Calu3 (cell line): Measurements from ENCODE around the gene GADD45G. TPM values are rescaled to one million over a fixed set of nuclear protein-coding genes. Genes with fewer than 3 reads are reported as not detected.

Source experiments
- BruUV-seq: library from RNA; stranded (reverse); fragments of 400-500 nt; replicated peaks from 2 replicates; lab custom pipeline; 2021; lab: Mats Ljungman, UMichigan
- CTCF ChIA-PET: fragments of 300-600 bp; sonication (Branson Sonifier 250); formaldehyde crosslinking; loops from one replicate; lab custom pipeline; 2022; ENCODE audit warnings: antibody characterized with exemption; lab: Charles Lee
- DNase-seq: peaks from one replicate; pipeline ENCODE4 v3.0.0; 2022
- H3K27ac Mint-ChIP-seq: one replicate; pipeline ENCODE4 v1.8.0; 2022; ENCODE audit warnings: mixed read lengths; ENCODE audit not compliant: unreplicated experiment
- H3K27me3 Mint-ChIP-seq: one replicate; pipeline ENCODE4 v1.8.0; 2022; ENCODE audit warnings: mixed read lengths; ENCODE audit not compliant: unreplicated experiment
- H3K36me3 Mint-ChIP-seq: one replicate; pipeline ENCODE4 v1.8.0; 2022; ENCODE audit warnings: mild to moderate bottlenecking, moderate library complexity, mixed read lengths; ENCODE audit not compliant: insufficient read depth, unreplicated experiment
- H3K4me1 Mint-ChIP-seq: one replicate; pipeline ENCODE4 v1.8.0; 2022; ENCODE audit warnings: mild to moderate bottlenecking, low read depth, mixed read lengths; ENCODE audit not compliant: unreplicated experiment
- H3K4me3 Mint-ChIP-seq: one replicate; pipeline ENCODE4 v1.8.0; 2022; ENCODE audit warnings: mild to moderate bottlenecking, low read depth, moderate library complexity, mixed read lengths; ENCODE audit not compliant: unreplicated experiment
- H3K9me3 Mint-ChIP-seq: one replicate; pipeline ENCODE4 v1.8.0; 2022; ENCODE audit warnings: low read depth, mixed read lengths; ENCODE audit not compliant: unreplicated experiment
- intact Hi-C: fragments of 100-400 bp; cut with micrococcal nuclease; formaldehyde crosslinking; loops from one replicate; pipeline ENCODE4 v1.10.0; 2022; ENCODE audit not compliant: unreplicated experiment
- total RNA-seq: library from RNA; stranded (reverse); gene quantifications from 2 replicates; pipeline ENCODE4 v1.2.3, GENCODE V29; 2022
- TF ChIP-seq, protein P1 (sequence below): fragments of 200-600 bp; IDR thresholded peaks from one replicate; pipeline ENCODE4 v1.8.0; 2022; ENCODE audit warnings: antibody characterized with exemption; ENCODE audit not compliant: unreplicated experiment

GADD45G gene
- total RNA-seq, 1 experiment from 2014 or later, result 1.7 TPM

DNA sequence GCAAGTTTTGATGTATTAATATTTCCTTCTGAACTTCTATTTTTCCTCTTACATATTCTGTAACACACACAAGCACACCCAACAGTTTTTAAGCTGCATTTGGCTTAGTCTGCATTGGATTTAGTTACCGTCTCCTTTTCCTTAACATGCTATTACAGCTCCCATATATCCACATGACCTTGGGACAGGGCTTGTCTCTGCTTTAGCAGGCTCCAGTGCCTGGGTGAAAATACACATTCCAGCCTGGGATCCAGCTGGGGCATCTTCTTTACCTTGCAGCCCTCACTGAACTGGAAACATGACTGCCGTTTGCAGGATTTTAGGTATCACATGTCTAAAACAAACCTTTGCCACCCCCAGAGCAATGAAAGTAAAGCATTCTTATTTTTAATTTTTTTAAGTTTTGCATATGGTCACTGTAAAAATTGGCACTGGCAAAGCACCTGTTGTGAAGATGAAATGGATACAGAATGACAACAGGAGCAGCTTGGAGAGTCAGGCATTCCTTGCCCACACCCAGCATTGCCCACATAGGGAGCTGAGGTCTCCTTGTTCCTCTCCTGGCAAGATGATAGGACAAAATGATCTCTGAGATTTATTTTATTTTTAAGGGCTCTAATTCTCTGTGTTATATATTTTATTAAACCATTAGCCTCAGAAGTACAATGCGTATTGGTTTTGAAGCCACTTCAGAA is 4.0 kb downstream of the GADD45G start:
- H3K27ac Mint-ChIP-seq, result no peak overlapping the region
- intact Hi-C loops, result loop anchor here (10.0 kb wide), 3 partner anchors 126 to 1146 kb away; no protein-coding TSS in a partner anchor
- CTCF ChIA-PET, result no interaction called here
- H3K4me3 Mint-ChIP-seq, result no peak overlapping the region
- H3K4me1 Mint-ChIP-seq, result peaks cover 13% of the 10 kb centered on the region
- peaks cover 25% of the 10 kb centered on the region for H3K36me3 Mint-ChIP-seq
- DNase-seq, result no peak
- H3K9me3 Mint-ChIP-seq, result no peaks in the 10 kb centered on the region
- TF ChIP-seq, protein P1, sequence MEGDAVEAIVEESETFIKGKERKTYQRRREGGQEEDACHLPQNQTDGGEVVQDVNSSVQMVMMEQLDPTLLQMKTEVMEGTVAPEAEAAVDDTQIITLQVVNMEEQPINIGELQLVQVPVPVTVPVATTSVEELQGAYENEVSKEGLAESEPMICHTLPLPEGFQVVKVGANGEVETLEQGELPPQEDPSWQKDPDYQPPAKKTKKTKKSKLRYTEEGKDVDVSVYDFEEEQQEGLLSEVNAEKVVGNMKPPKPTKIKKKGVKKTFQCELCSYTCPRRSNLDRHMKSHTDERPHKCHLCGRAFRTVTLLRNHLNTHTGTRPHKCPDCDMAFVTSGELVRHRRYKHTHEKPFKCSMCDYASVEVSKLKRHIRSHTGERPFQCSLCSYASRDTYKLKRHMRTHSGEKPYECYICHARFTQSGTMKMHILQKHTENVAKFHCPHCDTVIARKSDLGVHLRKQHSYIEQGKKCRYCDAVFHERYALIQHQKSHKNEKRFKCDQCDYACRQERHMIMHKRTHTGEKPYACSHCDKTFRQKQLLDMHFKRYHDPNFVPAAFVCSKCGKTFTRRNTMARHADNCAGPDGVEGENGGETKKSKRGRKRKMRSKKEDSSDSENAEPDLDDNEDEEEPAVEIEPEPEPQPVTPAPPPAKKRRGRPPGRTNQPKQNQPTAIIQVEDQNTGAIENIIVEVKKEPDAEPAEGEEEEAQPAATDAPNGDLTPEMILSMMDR, result no peak
- no TSS peak for BruUV-seq
- H3K27me3 Mint-ChIP-seq, result peaks cover 42% of the 10 kb centered on the region

DNA sequence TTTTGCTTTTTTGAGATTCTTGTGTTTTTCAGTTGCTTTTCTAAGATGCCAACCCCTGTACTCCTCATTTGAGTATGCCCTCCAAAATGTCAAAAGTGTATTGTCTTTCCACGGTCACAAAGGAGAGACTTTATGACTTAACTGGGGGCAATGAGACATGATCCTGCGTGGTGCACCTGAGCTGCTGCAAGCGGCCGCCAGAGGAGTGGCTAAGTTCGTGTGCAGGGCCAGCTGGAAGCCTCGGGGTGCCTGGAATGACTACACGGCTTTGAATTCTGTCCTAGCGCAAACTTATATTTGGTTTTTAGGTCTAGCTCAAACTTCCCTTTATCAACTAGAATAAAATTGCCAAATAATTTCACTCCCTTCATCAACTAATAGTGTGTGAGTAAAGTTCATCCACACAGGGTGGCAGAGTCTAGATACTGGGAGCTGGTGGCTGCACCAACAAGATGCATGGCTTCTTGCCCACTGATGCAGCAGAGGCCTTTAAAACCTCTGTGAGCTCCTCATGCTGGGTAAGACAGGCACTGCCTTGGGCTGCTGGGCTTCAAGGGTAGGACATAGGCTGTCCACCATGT is 4.7 kb downstream of the GADD45G start:
- H3K27ac Mint-ChIP-seq, result no peak overlapping the region
- peaks cover 22% of the 10 kb centered on the region for H3K36me3 Mint-ChIP-seq
- H3K4me3 Mint-ChIP-seq, result no peak overlapping the region
- intact Hi-C loops, result loop anchor here (10.0 kb wide), 3 partner anchors 125 to 1145 kb away; no protein-coding TSS in a partner anchor
- DNase-seq, result no peak
- peaks cover 48% of the 10 kb centered on the region for H3K27me3 Mint-ChIP-seq
- TF ChIP-seq, protein P1, result no peak
- CTCF ChIA-PET, result no interaction called here
- H3K9me3 Mint-ChIP-seq, result no peaks in the 10 kb centered on the region
- peaks cover 13% of the 10 kb centered on the region for H3K4me1 Mint-ChIP-seq
- BruUV-seq, result no TSS peak

DNA sequence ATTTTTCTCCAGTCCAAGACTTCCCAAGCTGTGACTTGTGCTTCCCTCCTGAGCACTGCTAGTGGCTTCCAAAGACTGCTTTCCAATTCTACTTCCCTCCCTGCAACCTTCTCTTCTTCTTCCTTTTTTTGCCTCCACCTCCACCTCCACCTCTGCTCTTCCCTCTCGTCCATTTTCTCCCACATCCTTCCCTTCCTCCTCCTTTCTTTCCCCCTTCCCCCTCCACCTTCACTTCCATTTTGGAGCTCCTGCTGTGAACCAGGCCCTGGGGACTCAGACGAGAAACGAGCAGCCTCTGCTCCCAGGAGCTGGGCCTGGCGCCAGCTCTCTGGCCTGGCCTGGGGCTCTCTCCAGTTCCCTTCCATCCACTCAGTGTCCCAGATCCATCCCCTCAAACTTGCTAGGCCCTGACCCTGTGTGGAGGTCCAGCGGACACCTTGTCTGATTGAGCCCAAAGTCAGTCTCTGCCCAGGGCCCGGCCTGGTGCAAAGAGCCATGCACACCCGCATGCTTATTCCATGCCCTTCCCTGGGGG is 5.6 kb downstream of the GADD45G start:
- peaks cover 13% of the 10 kb centered on the region for H3K4me1 Mint-ChIP-seq
- no peaks in the 10 kb centered on the region for H3K9me3 Mint-ChIP-seq
- TF ChIP-seq, protein P1, result no peak
- H3K27ac Mint-ChIP-seq, result no peak overlapping the region
- no TSS peak for BruUV-seq
- DNase-seq, result no peak
- intact Hi-C loops, result no loop called here
- peaks cover 50% of the 10 kb centered on the region for H3K27me3 Mint-ChIP-seq
- no peak overlapping the region for H3K4me3 Mint-ChIP-seq
- peaks cover 12% of the 10 kb centered on the region for H3K36me3 Mint-ChIP-seq
- CTCF ChIA-PET, result no interaction called here

DNA sequence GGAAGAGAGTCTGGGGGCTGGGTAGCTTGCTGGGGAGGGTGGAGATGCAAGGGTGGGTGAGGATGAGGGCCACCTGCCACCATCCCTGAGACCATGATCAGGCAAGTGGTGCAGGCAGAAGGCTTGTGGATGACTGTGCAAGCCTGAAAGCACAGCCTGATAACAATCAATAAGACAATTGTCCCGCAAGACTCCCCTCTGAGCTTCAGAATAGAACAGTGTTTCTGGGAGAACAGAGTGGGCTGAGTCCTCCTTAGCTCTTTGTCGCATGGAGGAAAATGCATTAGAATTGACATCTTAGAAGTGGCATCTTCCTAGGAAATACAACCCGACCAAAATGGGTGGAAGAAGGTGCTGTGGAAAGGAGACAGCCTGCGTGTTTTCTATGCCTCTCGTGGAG is 6.6 kb downstream of the GADD45G start:
- CTCF ChIA-PET, result no interaction called here
- no peak for DNase-seq
- peaks cover 60% of the 10 kb centered on the region for H3K27me3 Mint-ChIP-seq
- intact Hi-C loops, result no loop called here
- H3K36me3 Mint-ChIP-seq, result peaks cover 3% of the 10 kb centered on the region
- H3K27ac Mint-ChIP-seq, result no peak overlapping the region
- TF ChIP-seq, protein P1, result no peak
- no peaks in the 10 kb centered on the region for H3K9me3 Mint-ChIP-seq
- BruUV-seq, result no TSS peak
- no peak overlapping the region for H3K4me3 Mint-ChIP-seq
- peaks cover 8% of the 10 kb centered on the region for H3K4me1 Mint-ChIP-seq
